ENCODE data around the gene MAD2L1. TPM values are rescaled to one million over a fixed set of nuclear protein-coding genes. Genes with fewer than 3 reads are reported as not detected.
"Not testable (repeated sequence)": the region's sequence is repeated elsewhere in the genome, so short reads cannot be mapped to it uniquely, and the experiment has no call there.

MAD2L1 gene
- total RNA-seq, 1 donor from 2014 or later: 90.2 TPM

- Mint-ChIP-seq H3K9me3 (no peaks in the 10 kb centered on the region), H3K27ac (ENCODE audit: unreplicated experiment) (no peak overlapping the region), H3K27me3 (ENCODE audit: low read depth) (no peaks in the 10 kb centered on the region), H3K36me3 (ENCODE audit: low read depth) (no peaks in the 10 kb centered on the region), H3K4me3 (no peak overlapping the region), H3K4me1 (peaks cover 22% of the 10 kb centered on the region)
- no peak for TF ChIP-seq CTCF (conservative IDR thresholded peaks at IDR 0.05)
- no peak for DNase-seq (ENCODE audit: low read depth, low spot score)
Observed at GRCh38 chr4:120070196-120070595, 3.5 kb upstream of the MAD2L1 start.

- peaks cover 56% of the 10 kb centered on the region for H3K4me1 Mint-ChIP-seq
- TF ChIP-seq CTCF (conservative IDR thresholded peaks at IDR 0.05): no peak
- no peaks in the 10 kb centered on the region for H3K9me3 Mint-ChIP-seq
- H3K27ac Mint-ChIP-seq (ENCODE audit: unreplicated experiment): peak overlapping the region; percentile 99
- H3K27me3 Mint-ChIP-seq (ENCODE audit: low read depth): no peaks in the 10 kb centered on the region
- peak overlapping the region; percentile 95 for H3K4me3 Mint-ChIP-seq
- no peak for DNase-seq (ENCODE audit: low read depth, low spot score)
- H3K36me3 Mint-ChIP-seq (ENCODE audit: low read depth): no peaks in the 10 kb centered on the region
Observed at GRCh38 chr4:120065974-120066516, 603 bp downstream of the MAD2L1 start.

GRCh38 chr4:120064887-120065286 is 1.8 kb downstream of the MAD2L1 start:
- no peak overlapping the region for H3K27ac Mint-ChIP-seq (ENCODE audit: unreplicated experiment)
- H3K9me3 Mint-ChIP-seq: no peaks in the 10 kb centered on the region
- H3K4me3 Mint-ChIP-seq: peak overlapping the region; percentile 95
- no peak for DNase-seq (ENCODE audit: low read depth, low spot score)
- TF ChIP-seq CTCF (conservative IDR thresholded peaks at IDR 0.05): no peak
- peaks cover 2% of the 10 kb centered on the region for H3K36me3 Mint-ChIP-seq (ENCODE audit: low read depth)
- H3K27me3 Mint-ChIP-seq (ENCODE audit: low read depth): no peaks in the 10 kb centered on the region
- peaks cover 56% of the 10 kb centered on the region for H3K4me1 Mint-ChIP-seq

- peak overlapping the region; percentile 65 for H3K4me3 Mint-ChIP-seq
- H3K36me3 Mint-ChIP-seq (ENCODE audit: low read depth); H3K27ac Mint-ChIP-seq (ENCODE audit: unreplicated experiment); H3K27me3 Mint-ChIP-seq (ENCODE audit: low read depth); H3K9me3 Mint-ChIP-seq; DNase-seq (ENCODE audit: low read depth, low spot score): not testable (repeated sequence)
- peaks cover 56% of the 10 kb centered on the region for H3K4me1 Mint-ChIP-seq
Observed at GRCh38 chr4:120063711-120064110, 2.9 kb downstream of the MAD2L1 start.

- Mint-ChIP-seq H3K9me3 (no peaks in the 10 kb centered on the region), H3K4me3 (peak overlapping the region; percentile 65), H3K36me3 (ENCODE audit: low read depth) (peaks cover 4% of the 10 kb centered on the region), H3K27me3 (ENCODE audit: low read depth) (no peaks in the 10 kb centered on the region), H3K27ac (ENCODE audit: unreplicated experiment) (peak overlapping the region; percentile 1), H3K4me1 (peaks cover 50% of the 10 kb centered on the region)
- TF ChIP-seq CTCF (conservative IDR thresholded peaks at IDR 0.05): no peak
- DNase-seq (ENCODE audit: low read depth, low spot score): no peak
Observed at GRCh38 chr4:120062663-120063195, 3.9 kb downstream of the MAD2L1 start.

GRCh38 chr4:120059036-120059435 is 7.6 kb downstream of the MAD2L1 start:
- no peak for TF ChIP-seq CTCF (conservative IDR thresholded peaks at IDR 0.05)
- H3K27ac Mint-ChIP-seq (ENCODE audit: unreplicated experiment): no peak overlapping the region

More at GRCh38 chr4:120059036-120059435, 7.6 kb downstream of the MAD2L1 start:
- no peak overlapping the region for H3K4me3 Mint-ChIP-seq
- no peaks in the 10 kb centered on the region for H3K9me3 Mint-ChIP-seq
- H3K4me1 Mint-ChIP-seq: peaks cover 23% of the 10 kb centered on the region
- no peaks in the 10 kb centered on the region for H3K27me3 Mint-ChIP-seq (ENCODE audit: low read depth)
- DNase-seq (ENCODE audit: low read depth, low spot score): no peak
- peaks cover 4% of the 10 kb centered on the region for H3K36me3 Mint-ChIP-seq (ENCODE audit: low read depth)

Measured in neural crest cell (in vitro differentiated cells).